NCI-H146 treated with DMSO at 0.1 percent for 48 hours (cell line): Measurements from ENCODE around the gene SYNJ1.

Source experiments
- DNase-seq: peaks from one replicate; lab custom pipeline; 2025; ENCODE audit not compliant: unreplicated experiment; lab: John Stamatoyannopoulos, UW

Gene SYNJ1

GRCh38 chr21:32735524-32735923 is 7.7 kb upstream of the SYNJ1 start:
- no peak for DNase-seq

GRCh38 chr21:32733990-32734613 is 6.3 kb upstream of the SYNJ1 start:
- DNase-seq, result no peak

- no peak for DNase-seq
These were observed 5.5 kb upstream of the SYNJ1 start for GRCh38 chr21:32733356-32733755.

GRCh38 chr21:32732544-32732943 is 4.7 kb upstream of the SYNJ1 start:
- no peak for DNase-seq

GRCh38 chr21:32728848-32729247 is 1.0 kb upstream of the SYNJ1 start:
- no peak for DNase-seq

GRCh38 chr21:32728456-32728839 is 635 bp upstream of the SYNJ1 start:
- DNase-seq, result no peak

- no peak for DNase-seq
These were observed 750 bp downstream of the SYNJ1 start for GRCh38 chr21:32726839-32727686.

- no peak for DNase-seq
These were observed 8.7 kb downstream of the SYNJ1 start for GRCh38 chr21:32719085-32719484.

GRCh38 chr21:32717851-32718316 is 9.9 kb downstream of the SYNJ1 start:
- DNase-seq, result no peak

- no peak for DNase-seq
These were observed 11.3 kb downstream of the SYNJ1 start for GRCh38 chr21:32716486-32716885.

- DNase-seq, result no peak
These were observed 14.1 kb downstream of the SYNJ1 start for GRCh38 chr21:32713726-32714125.

- DNase-seq, result no peak
These were observed 15.2 kb downstream of the SYNJ1 start for GRCh38 chr21:32712641-32713040.

- no peak for DNase-seq
These were observed 15.8 kb downstream of the SYNJ1 start for GRCh38 chr21:32712043-32712442.

- DNase-seq, result no peak
These were observed 16.8 kb downstream of the SYNJ1 start for GRCh38 chr21:32710987-32711386.

- no peak for DNase-seq
These were observed 17.6 kb downstream of the SYNJ1 start for GRCh38 chr21:32710069-32710784.

GRCh38 chr21:32708069-32708468 is 19.7 kb downstream of the SYNJ1 start:
- DNase-seq, result no peak

- no peak for DNase-seq
These were observed 21.9 kb downstream of the SYNJ1 start for GRCh38 chr21:32705901-32706300.

- no peak for DNase-seq
These were observed 22.7 kb downstream of the SYNJ1 start for GRCh38 chr21:32705139-32705538.

GRCh38 chr21:32702702-32703101 is 25.1 kb downstream of the SYNJ1 start:
- no peak for DNase-seq

- DNase-seq, result no peak
These were observed 28.7 kb downstream of the SYNJ1 start for GRCh38 chr21:32698971-32699693.

- no peak for DNase-seq
These were observed 29.5 kb downstream of the SYNJ1 start for GRCh38 chr21:32698286-32698685.
